GM23338 (cell line): Measurements from ENCODE around the gene LDLRAD2. TPM values are rescaled to one million over a fixed set of nuclear protein-coding genes. Genes with fewer than 3 reads are reported as not detected.

Experiments
- ATAC-seq: fragments of 200-7000 bp; cut with Tn5 transposase; 3 replicates; pipeline ENCODE4 v1.9.1; 2020
- DNase-seq: peaks from one replicate; pipeline ENCODE4 v3.0.0-alpha.2; 2015; ENCODE audit warnings: low spot score
- H2AFZ ChIP-seq: fragments of 200-600 bp; sonication (generic); 2 replicates; pipeline ENCODE4 v1.8.0; 2016; ENCODE audit warnings: antibody characterized with exemption, mild to moderate bottlenecking, moderate library complexity
- H3F3A ChIP-seq: fragments of 200-600 bp; sonication (generic); replicated peaks from 2 replicates; pipeline ENCODE4 v1.8.0; 2017; ENCODE audit warnings: antibody characterized with exemption, mixed run types, low read depth
- H3K27ac ChIP-seq: fragments of 200-600 bp; sonication (generic); 2 replicates; pipeline ENCODE4 v1.6.1; 2016; ENCODE audit warnings: low read depth
- H3K27me3 ChIP-seq: fragments of 200-600 bp; sonication (generic); 2 replicates; pipeline ENCODE4 v1.8.0; 2016; ENCODE audit warnings: mild to moderate bottlenecking, mixed run types, moderate library complexity; ENCODE audit not compliant: insufficient read depth
- H3K36me3 ChIP-seq: fragments of 200-600 bp; sonication (generic); 2 replicates; pipeline ENCODE4 v1.8.0; 2016; ENCODE audit warnings: mild to moderate bottlenecking; ENCODE audit not compliant: insufficient read depth
- H3K4me1 ChIP-seq: fragments of 200-600 bp; sonication (generic); 2 replicates; pipeline ENCODE4 v1.8.0; 2016; ENCODE audit warnings: mild to moderate bottlenecking, moderate library complexity; ENCODE audit not compliant: insufficient read depth
- H3K4me2 ChIP-seq: fragments of 200-600 bp; sonication (generic); 2 replicates; pipeline ENCODE4 v1.7.1; 2017; ENCODE audit warnings: mixed run types
- H3K4me3 ChIP-seq: fragments of 200-600 bp; sonication (generic); 2 replicates; pipeline ENCODE4 v1.6.1; 2016; ENCODE audit warnings: mixed run types
- H3K79me2 ChIP-seq: fragments of 200-600 bp; sonication (generic); replicated peaks from 2 replicates; pipeline ENCODE4 v1.8.0; 2017; ENCODE audit warnings: mild to moderate bottlenecking; ENCODE audit not compliant: insufficient read depth
- H3K9me2 ChIP-seq: fragments of 200-600 bp; sonication (generic); 2 replicates; pipeline ENCODE4 v1.8.0; 2017; ENCODE audit not compliant: insufficient read depth
- H4K20me1 ChIP-seq: fragments of 200-600 bp; sonication (generic); replicated peaks from 2 replicates; pipeline ENCODE4 v1.8.0; 2017; ENCODE audit warnings: mild to moderate bottlenecking; ENCODE audit not compliant: insufficient read depth
- H3K27ac Mint-ChIP-seq: 2 replicates; pipeline ENCODE4 v1.8.0; 2020; ENCODE audit warnings: inconsistent platforms, mild to moderate bottlenecking, moderate library complexity, mixed read lengths
- H3K27me3 Mint-ChIP-seq: 3 replicates; pipeline ENCODE4 v1.8.0; 2022; ENCODE audit warnings: low read depth, mild to moderate bottlenecking, moderate library complexity, mixed read lengths, inconsistent platforms; ENCODE audit not compliant: insufficient read depth, poor library complexity
- H3K36me3 Mint-ChIP-seq: 3 replicates; pipeline ENCODE4 v1.8.0; 2021; ENCODE audit warnings: low read depth, mild to moderate bottlenecking, inconsistent platforms, moderate library complexity, mixed read lengths
- H3K4me1 Mint-ChIP-seq: 3 replicates; pipeline ENCODE4 v1.8.0; 2020; ENCODE audit warnings: mild to moderate bottlenecking, inconsistent platforms, mixed read lengths
- H3K4me3 Mint-ChIP-seq: 3 replicates; pipeline ENCODE4 v1.8.0; 2021; ENCODE audit warnings: moderate library complexity, mild to moderate bottlenecking, inconsistent platforms, mixed read lengths
- H3K9me3 Mint-ChIP-seq: 3 replicates; pipeline ENCODE4 v1.8.0; 2020; ENCODE audit warnings: moderate library complexity, mild to moderate bottlenecking, inconsistent platforms, mixed read lengths
- CREB1 ChIP-seq: fragments of 250-450 bp; sonication (Bioruptor Pico); IDR thresholded peaks from 2 replicates; pipeline ENCODE4 v1.5.0; 2020; ENCODE audit warnings: low read depth, mild to moderate bottlenecking, moderate library complexity
- ETS1 ChIP-seq: IDR thresholded peaks from 2 replicates; pipeline ENCODE4 v1.6.1; 2016; ENCODE audit warnings: antibody characterized with exemption
- JUNB ChIP-seq: IDR thresholded peaks from one replicate; pipeline ENCODE4 v1.6.1; 2016; ENCODE audit warnings: antibody characterized with exemption; ENCODE audit not compliant: unreplicated experiment
- NANOG ChIP-seq: IDR thresholded peaks from 2 replicates; pipeline ENCODE4 v1.6.1; 2016; ENCODE audit warnings: antibody characterized with exemption, borderline replicate concordance
- STAT1 ChIP-seq: IDR thresholded peaks from one replicate; pipeline ENCODE4 v1.6.1; 2016; ENCODE audit warnings: antibody characterized with exemption; ENCODE audit not compliant: unreplicated experiment
- ZNF114 ChIP-seq: fragments of 250-450 bp; sonication (Bioruptor Pico); IDR thresholded peaks from 2 replicates; pipeline ENCODE4 v1.5.0; 2020; ENCODE audit warnings: mild to moderate bottlenecking, moderate library complexity
- ZNF331 ChIP-seq: fragments of 250-450 bp; sonication (Bioruptor Pico); IDR thresholded peaks from 2 replicates; pipeline ENCODE4 v1.5.0; 2020; ENCODE audit warnings: low read depth, mild to moderate bottlenecking, moderate library complexity
- polyA plus RNA-seq: library from polyadenylated mRNA; unstranded; fragments of >200 nt; fragmentation: Nextera tagmentation; extraction: Ambion mirVana; gene quantifications from 2 replicates; pipeline ENCODE4 v1.2.1, GENCODE V29; 2016
- total RNA-seq: library from RNA; depleted of rRNA; stranded (reverse); fragments of >200 nt; shearing (Covaris generic); gene quantifications from 2 replicates; pipeline ENCODE4 v1.2.3, GENCODE V29; 2014
- TF ChIP-seq, protein P1 (sequence below): IDR thresholded peaks from one replicate; pipeline ENCODE4 v1.6.1; 2018; ENCODE audit warnings: antibody characterized with exemption; ENCODE audit not compliant: unreplicated experiment

Gene LDLRAD2
- total and polyA plus RNA-seq, 2 experiments from 2014 or later, result 1.6 to 5.8 TPM

DNA sequence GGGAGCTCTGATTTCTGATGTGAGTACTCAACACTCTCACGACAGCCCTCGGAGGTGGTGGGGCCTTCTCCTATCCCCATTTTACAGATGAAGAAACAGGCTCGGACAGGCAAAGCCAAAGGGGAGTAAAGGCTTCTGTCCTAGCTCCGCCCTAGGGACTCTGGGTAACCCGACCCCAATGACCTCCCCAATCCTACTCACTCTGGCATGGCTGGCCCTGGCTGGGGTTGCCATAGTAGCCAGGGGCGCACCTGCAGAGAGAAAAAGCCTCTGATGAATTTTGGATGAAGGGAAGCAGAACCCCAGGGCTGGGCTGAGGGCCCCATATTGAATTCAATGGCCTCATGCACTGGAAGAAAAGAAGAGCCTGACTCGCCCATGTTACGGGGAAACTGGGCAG, 61.1 kb downstream of the LDLRAD2 start (continued):
- TF ChIP-seq ZNF114 (no peak), ETS1 (no peak), JUNB (no peak), STAT1 (no peak), NANOG (no peak), CREB1 (no peak)
- TF ChIP-seq, protein P1, sequence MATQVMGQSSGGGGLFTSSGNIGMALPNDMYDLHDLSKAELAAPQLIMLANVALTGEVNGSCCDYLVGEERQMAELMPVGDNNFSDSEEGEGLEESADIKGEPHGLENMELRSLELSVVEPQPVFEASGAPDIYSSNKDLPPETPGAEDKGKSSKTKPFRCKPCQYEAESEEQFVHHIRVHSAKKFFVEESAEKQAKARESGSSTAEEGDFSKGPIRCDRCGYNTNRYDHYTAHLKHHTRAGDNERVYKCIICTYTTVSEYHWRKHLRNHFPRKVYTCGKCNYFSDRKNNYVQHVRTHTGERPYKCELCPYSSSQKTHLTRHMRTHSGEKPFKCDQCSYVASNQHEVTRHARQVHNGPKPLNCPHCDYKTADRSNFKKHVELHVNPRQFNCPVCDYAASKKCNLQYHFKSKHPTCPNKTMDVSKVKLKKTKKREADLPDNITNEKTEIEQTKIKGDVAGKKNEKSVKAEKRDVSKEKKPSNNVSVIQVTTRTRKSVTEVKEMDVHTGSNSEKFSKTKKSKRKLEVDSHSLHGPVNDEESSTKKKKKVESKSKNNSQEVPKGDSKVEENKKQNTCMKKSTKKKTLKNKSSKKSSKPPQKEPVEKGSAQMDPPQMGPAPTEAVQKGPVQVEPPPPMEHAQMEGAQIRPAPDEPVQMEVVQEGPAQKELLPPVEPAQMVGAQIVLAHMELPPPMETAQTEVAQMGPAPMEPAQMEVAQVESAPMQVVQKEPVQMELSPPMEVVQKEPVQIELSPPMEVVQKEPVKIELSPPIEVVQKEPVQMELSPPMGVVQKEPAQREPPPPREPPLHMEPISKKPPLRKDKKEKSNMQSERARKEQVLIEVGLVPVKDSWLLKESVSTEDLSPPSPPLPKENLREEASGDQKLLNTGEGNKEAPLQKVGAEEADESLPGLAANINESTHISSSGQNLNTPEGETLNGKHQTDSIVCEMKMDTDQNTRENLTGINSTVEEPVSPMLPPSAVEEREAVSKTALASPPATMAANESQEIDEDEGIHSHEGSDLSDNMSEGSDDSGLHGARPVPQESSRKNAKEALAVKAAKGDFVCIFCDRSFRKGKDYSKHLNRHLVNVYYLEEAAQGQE, result no peak

- H3K4me1 Mint-ChIP-seq, result peaks cover 8% of the 10 kb centered on the region
- Histone ChIP-seq H3K4me1 (no peaks in the 10 kb centered on the region), H3K79me2 (no peaks in the 10 kb centered on the region), H3K4me2 (no peak overlapping the region), H3K9me2 (no peaks in the 10 kb centered on the region), H3K36me3 (peaks cover 6% of the 10 kb centered on the region), H3K27me3 (no peaks in the 10 kb centered on the region), H3F3A (no peaks in the 10 kb centered on the region), H4K20me1 (no peaks in the 10 kb centered on the region), H3K27ac (0 out of 2 replicates have a peak overlapping the region, but pooled peaks have one; percentile 45), H2AFZ (no peak overlapping the region), H3K4me3 (no peak overlapping the region)
- DNase-seq, result no peak
- no peak overlapping the region; the same call in 2 of the 3 replicates for H3K4me3 Mint-ChIP-seq
- no peaks in the 10 kb centered on the region for H3K9me3 Mint-ChIP-seq
- H3K36me3 Mint-ChIP-seq, result peaks cover 40% of the 10 kb centered on the region
- no peak overlapping the region for H3K27ac Mint-ChIP-seq
- peaks cover 5% of the 10 kb centered on the region for H3K27me3 Mint-ChIP-seq
- TF ChIP-seq ZNF331 (CRISPR knock-in tag), result no peak
- TF ChIP-seq, protein P1, result no peak
- ATAC-seq, result no peak
Observed at GRCh38 chr1:21873761-21874160, 61.7 kb downstream of the LDLRAD2 start.
